Activated CD8-positive, alpha-beta memory T cell treated with anti-CD3 and anti-CD28 coated beads, Interleukin-2, amount 50 U/mL, for 1 hour (primary cell): ENCODE data around the gene FSIP1.

Experiments used
- DNase-seq: peaks from one replicate; pipeline ENCODE4 v3.0.0-alpha.2; 2020; ENCODE audit errors: extremely low read depth

The FSIP1 gene

DNA sequence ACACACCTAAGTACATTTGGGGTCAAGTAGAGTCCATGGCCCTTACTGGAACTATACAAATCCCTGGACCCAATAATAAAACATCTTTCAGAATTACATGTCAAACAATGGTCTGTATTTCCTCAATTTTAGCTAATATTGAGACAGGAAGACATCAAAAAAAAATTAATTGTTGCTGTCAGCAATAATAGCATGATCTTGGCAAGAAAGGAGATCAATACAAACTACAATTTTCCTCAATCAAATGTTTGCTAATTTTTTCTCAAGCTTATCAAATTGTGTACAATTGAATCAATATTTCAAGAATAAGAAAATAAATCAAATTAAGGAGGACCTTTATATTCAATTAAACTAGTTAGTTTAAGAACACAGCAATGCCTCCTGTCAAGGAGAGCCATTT, 62.6 kb downstream of the FSIP1 start:
- DNase-seq = no peak

DNA sequence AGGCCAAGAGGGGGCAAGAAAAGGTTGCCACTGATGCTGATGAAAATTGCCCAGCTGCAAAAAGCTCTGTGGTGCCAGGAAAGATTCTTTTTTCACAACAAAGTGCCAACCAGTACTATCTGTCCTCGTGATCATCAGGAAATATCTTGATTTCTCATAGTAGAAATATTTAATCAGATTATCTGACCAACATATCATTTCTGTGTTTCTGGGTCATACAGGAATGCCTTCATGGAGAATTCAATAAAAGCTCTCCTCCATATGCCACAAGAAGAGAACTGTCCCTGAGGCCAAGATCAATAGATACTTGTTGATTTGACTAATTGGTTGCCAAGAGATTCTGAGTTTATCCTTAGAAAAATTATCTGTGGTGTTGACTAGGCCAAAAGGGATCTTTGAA, 63.5 kb downstream of the FSIP1 start:
- no peak for DNase-seq

DNA sequence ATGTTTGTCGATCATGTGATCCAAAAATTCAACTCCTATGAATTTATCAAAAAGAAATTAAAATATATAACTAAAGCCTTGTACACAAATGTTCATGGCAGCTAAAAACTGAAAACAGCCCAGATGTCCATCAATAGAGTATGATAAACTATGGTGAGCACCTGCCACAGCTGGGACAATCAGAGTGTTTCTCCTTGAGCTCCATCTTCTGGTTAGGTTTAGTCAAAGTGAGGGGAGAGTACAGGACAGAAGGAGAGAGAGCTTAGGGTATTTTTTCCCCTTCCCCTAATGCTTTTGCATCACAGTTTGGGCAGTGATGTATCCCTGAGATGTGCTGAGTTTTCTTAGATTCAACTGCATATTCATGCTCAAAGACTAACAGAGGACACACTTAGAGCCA, 65.5 kb downstream of the FSIP1 start:
- no peak for DNase-seq

DNA sequence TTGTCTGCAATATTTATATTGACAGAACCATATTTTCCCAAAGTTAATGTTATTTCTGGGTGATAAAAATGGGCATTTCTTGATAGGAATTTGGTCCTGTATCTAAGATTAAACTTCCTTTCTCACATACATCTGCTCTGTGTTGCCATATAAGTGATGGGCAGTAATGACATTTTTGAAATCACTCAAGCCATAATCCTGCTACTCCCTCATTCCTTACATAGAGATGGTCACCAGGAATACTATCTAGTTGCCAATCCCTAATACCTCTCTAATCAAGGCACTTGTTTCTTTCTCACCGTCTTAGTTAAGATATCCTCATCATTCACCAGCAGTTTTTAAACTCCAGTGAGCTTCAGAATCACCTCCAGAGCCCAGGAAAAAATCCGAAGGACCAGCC, 68.4 kb downstream of the FSIP1 start:
- no peak for DNase-seq

DNA sequence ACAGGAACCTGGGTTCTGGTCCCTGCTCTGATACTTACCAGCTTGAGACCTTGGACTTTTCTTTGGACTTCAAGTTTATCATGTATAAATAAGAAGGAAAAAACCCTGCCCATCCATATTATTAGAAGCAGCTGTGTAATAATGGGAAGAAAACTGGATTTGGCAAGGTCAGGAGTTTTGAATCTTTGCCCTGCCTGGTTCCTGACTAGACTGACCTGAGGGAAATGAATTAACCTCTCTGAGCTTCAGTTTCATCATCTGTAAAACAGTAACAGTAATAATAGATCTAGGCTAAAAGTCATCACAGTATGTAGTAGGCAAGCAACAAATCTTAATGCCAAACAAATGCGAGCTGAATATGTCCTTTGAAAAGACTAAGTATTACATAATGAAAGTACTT, 68.8 kb downstream of the FSIP1 start:
- no peak for DNase-seq

DNA sequence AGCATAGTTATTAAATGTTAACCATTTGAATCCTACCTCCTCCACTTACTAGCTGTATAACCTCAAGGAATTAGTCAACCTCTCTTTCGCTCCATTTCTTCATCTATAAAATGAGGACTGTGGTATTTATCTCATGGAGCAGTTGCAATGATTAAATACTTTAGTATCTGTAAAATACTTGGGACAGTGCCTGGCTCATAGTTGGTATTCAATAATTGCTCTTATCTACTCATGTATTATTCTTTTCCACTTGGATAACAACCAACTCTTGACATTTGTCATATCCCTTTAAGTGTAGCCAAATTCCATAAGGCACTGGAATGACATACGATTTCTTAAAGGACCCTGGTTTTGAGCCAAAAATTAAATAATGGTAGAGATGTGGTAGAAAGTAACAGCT, 72.0 kb downstream of the FSIP1 start:
- DNase-seq = no peak

DNA sequence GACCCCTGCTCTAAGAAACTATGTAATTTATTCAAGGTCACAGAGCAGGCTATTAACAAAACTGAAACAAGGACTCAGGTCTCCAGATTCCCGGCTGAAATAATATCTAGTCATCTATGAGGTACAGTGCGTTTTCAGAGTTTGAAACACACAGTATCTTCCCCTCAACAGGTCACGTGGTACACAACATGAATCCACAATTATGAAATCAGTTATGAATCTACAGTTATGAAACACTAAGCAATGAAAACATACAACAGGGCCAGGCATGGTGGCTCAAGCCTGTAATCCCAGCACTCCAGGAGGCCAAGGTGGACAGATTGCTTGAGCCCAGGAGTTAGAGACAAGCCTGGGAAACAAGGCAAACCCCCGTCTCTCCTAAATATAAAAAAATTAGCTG, 72.7 kb downstream of the FSIP1 start:
- no peak for DNase-seq

DNA sequence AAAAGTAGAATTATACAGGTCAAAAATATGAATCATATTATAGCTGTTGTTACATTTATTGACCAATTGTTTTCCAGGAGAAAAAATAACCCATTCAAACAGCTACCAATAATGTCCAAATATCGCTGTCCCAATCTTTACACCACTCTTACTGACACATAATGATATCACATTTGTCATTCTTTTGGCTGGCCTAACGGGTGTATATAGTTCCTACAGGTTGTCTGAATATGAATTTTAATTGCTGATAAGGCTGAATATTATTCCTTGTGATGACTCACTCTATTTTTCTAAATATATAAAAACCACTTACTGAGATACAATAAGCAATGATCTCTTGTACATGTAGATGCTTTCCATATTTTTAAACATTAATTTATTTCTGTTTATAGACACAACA, 76.4 kb downstream of the FSIP1 start:
- no peak for DNase-seq

DNA sequence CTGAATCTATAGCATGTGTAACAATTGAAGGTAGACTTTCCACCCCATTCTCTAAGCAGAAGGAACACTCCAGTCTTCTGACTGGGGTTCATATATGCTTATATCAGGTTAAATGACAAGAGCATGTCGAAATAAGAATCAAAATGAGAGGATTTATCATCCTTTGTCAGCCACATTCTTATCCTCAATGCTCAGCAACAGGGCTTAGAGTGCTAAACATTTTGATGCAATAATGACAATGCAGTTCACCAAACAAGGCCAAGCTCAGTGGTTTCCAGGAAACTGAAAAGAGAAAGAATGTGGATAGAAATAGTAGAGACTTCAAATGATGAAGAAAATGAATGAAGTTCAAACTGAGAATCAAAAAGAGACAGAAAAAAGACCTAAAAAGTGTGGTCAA, 78.0 kb downstream of the FSIP1 start:
- DNase-seq = no peak

DNA sequence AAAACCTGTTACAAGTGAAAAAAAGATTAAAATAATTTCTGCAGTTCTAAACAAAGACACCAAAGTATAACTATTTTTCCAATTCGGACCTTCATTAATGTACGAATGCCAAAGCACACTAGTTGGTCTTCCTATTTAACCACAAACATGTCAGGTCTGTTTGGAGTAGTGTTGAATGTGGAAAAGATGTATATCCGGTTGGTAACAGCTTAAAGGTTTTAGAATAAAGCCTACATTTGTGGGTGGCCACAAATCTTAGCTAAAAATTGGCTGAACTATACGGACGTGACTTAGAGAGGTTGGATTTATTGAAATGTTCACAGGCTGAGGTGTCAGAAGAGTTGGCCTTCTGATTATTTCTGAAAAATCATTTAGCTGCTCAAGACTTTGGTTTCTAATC, 78.4 kb downstream of the FSIP1 start:
- no peak for DNase-seq

DNA sequence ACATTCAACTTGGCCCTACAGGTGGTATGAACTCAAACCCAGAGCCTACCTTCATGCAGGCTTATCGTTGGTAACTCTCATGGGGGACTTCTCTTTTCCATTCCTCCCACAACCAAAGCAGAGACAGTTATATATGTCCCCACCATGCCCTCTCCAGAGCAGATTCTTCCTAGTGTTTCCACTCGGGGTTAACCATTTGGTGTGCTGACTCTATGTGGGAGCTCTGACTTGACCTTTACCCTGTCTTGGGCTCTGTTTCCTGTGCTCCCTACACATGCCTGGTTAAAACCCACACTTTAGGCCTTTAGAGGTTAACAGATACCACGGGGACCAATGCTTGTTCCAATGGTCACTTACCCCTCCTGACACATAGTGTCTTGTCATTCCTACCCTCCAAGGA, 80.7 kb downstream of the FSIP1 start:
- no peak for DNase-seq

DNA sequence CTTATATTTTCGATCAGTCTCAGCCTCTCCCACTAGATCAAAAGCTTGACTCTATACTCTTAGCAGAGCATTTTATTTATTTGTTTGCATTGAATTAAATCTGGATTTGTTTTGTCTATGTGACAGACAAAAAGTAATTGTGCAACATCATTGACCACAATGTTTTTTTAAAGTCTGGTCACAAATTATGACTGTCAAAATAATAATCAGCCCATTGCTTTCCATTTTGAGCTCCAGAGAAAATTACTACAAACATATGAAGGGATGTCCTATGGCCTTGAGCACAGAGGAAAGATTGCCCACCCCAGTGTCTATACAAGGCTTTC, 82.3 kb downstream of the FSIP1 start:
- no peak for DNase-seq

DNA sequence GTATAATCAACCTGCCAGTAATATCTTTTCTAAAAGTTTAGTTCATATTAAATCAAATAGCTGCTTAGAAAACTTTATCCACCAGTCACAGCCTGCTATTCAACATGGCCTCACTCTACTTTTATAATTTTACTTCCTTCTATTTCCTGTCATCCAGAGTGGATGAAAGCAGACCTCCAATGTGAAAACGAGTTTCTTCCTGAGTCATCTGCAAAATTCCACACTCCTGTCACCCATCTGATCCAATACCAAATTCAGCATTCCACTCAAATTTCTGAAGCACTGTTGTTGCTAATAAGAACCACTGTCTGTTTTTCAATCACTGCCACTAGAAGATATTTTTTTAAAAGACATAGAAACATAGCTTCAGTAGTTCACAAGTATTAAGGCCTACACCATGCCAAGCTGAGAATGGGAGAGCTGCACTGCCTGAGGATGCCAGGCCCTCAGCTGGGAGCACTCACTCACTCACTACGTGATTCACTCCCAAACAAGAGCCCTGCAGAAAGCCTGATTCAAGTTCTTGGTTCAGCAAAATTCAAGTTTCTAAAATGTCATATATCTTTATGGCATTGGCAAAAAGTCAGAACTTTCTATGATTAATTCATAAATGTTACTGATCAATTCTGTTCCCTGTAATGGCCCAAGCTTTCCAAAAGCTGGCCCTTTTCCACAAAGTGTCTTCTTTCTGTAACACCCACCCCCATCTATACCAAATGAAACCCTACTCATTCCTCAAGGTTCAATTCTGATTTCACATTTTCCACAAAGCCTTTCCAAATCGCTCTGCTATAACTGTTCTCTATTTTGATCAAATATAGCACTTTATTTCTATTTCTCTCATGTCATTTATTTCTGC, 82.9 kb downstream of the FSIP1 start:
- no peak for DNase-seq

DNA sequence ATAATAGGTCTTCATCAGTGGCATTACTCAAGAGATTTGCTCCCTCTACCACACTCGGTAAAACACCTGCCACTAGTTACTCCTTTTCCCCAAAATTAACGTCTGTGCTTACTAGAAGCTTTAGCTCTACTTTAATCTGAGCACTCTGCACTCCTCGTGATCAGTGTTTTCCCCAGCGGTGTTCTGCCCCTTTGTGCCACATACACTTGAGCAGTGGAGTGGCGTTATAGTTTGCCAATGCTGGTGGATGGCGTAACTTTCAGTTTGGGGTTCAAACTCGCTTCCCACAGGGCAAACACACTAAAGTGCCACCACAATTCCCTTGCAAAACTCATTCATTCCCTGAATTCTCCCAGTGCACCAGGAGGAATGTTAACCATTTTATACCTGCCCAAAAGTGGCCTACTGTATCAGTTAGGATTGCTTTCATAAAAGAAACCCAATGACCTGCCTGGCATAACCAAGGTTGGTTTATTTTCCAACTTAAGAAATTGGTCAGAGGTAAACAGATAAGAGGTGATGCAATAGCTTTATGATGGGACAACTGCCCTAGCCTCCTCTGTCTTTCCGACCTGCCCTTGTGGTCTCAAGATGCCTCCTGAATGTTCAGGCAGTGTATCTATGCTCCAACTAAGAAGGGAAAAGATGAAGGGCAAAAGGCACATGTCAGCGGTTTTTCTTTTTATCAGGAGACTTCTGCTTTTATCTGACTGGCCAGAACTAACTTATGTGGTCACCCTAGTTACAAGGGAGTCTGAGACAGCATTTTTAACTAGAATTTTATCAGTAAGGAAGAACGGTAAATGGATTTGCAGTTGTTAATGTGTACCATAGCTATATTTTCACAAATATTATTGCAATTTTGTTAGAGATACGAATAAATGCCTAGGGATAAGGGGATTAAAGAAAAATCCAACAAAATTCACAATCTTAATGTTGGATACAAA, 83.9 kb downstream of the FSIP1 start:
- DNase-seq = no peak

DNA sequence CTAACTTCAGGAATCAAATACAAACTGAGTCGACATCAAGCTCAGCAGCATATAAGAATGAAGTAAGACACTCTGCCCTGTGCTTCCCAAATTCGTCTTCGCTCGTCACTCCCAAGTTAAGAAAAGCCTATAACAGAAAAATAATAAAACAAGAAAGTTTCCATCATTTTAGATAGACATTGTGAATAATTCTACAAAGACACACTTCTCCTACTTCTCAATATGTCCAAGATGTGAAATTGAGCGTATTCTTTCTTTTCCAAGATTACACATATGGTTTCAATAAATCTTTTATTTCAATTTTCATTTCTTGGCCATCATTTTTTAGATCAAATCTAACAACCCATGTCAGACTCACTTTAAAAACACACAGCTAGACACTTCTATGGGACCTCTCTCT, 85.1 kb downstream of the FSIP1 start:
- no peak for DNase-seq

DNA sequence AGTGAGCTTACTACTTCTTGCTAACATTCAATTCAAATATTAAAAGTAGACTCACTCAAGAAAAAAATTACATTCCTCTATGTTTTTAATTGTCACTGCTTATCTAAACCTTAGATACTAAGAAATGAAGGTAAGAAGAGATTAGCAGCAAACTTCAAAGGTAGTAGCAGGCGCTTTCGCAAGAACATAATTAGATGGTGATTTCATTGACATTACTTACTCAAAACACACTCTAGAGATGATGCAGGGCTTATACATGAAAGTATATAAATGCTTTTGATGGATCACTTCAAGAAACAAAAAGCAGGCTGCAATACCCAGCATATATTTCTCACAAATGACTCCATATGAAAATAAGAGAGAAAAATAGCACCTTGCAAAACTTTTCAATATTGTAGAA, 86.8 kb downstream of the FSIP1 start:
- DNase-seq = no peak

DNA sequence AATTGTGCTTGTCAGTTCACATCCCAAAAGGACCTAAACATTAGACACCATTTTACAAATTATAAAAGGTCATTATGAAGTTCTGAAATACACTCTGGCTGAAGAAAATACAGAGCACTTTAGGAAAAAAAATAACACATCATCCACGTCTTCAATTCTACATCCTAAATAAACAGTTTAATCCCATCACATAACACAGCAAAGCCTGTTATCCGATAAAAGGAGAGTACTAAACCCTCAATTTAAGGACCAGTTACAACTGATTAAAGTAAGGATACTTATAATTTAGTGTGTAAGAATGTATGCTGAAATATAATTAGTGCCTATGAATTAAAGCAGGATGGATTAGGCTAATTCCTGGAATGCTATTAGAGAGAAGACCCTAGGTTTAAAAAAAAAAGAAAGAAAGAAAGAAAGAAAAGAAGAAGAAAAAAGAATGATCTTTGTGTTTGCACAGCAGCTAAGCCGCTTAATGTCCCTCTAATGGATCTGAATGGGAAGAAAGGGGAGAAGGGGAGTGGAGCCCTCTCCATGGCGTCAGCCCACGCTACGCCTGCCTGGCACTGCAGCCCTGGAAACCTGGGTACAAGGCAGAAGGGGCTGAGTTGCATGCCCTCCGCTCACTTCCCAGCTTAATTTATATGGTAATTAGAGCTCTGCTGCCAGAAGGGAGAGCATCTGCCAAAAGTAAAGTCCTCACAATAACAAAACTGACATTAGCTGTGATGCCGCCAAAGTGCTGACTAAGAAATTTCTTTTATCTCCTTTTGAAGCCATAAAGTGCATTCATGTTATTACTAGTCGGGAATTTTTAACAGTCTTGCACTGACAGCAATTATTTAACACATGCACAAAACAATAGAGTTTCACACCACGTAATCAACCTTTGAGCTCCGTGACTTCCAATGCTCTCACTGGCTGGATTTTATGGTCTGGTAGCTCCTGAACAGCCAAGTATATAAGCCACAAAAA, 90.0 kb downstream of the FSIP1 start:
- DNase-seq = no peak

DNA sequence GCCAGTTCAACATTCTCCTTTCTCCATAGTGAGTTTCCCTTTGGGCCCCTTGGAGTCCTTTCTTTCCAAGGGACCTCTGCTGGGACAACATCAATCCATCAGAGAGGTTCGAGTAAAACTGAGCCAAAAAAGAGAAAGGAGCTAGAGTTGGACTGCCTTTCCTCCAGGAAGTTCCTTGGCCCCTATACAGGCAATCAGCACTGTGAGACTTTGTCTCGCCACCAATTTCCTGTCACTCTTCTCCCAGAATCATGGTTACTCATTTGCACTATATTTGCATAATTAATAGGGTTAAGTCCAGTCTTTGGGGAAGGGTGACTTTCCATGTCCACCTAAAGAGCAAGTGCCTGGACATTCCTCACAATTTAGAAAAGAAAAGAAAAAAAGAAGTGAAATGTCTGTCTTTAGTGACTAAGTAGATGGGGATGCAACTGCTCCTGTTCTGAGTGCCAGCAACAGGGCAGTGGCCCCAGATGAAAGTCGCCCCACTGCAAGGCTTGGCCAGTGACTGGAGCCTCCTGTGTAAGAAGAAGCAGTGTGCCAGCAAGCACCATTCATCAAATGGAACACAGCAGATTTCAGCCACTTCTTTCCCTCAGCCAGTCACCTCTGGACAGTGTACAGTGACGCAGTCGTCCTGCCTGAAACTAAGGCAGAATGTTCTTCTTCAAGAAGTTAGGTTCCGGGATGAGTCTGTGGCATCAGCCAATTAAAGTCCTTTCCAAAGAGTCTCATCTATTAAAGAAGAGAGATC, 91.6 kb downstream of the FSIP1 start:
- no peak for DNase-seq

DNA sequence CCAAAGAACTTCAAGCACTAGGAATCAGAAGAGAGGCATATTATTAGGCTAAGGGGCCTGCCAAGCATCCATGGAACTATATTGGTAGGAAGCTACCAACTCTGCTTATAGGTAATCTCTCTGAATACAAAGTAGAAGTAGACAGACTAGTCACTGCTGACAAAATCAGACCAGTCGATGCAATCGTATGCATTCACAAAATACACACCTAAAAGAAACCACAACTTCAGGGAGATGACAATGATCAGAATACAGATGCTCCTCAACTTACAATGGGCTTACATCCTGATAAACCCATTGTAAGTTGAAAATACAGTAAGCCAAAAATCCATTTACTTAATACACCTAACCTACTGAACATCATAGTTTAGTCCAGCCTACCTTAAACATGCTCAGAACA, 94.7 kb downstream of the FSIP1 start:
- no peak for DNase-seq

DNA sequence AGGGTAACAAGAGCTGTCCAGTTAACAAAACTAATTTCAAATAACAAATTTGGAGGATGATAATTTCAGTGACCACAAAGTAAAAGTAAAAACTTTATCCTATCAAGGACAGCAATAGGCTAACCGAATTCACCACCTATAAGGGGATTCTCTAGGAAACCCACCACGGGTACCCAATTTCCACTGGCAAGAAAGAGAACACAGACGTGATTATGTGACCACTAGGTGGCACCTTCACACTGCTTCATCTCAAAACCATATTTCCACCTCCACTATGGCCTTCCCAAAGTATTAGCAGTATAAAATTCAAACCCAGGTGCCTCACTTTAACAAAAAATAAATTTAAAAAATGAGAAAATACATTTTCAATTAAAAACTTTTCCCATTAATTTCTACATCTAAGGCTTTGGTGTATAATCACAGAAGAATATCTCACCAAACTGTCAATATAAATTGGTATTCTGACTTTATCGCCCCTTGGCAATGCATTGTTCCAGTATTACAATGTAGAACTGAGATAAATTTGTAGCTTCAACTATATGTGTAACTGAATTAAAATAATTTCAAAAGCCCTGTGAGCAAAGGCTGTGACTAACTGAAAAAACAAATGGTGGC, 96.5 kb downstream of the FSIP1 start:
- DNase-seq = no peak

DNA sequence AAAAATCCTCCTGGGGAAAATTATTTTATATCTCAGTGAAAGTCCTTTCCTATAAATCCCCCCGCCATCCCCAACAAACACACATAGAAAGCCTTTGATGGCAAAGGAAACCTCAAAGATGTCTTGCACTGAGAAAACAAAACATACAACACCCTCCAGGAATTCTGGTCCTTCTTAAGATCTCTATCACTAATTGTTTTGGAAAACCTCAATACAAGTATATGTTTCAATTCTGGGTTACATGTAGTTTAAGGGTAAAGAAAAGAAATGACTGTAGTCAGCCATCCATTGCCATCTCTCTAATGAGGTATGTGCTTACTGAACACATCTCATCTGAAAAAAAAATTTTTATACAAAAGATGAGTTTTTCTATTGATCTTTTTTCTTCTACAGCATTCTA, 97.3 kb downstream of the FSIP1 start:
- DNase-seq = no peak
